SJSA1 (cell line): ENCODE data around the gene DRC3. TPM values are rescaled to one million over a fixed set of nuclear protein-coding genes. Genes with fewer than 3 reads are reported as not detected.

ENCODE experiments used
- DNase-seq, 2 experiments: peaks; one replicate each; pipeline ENCODE4 v3.0.0-alpha.2; 2015 to 2020; ENCODE audit warnings: low spot score in 2 of 2, low read depth in 1 of 2
- H3K27ac ChIP-seq: fragments of 250-450 bp; sonication (Bioruptor Pico); 2 replicates; pipeline ENCODE4 v1.5.1; 2020; ENCODE audit warnings: mild to moderate bottlenecking, moderate library complexity
- H3K27me3 ChIP-seq: fragments of 250-450 bp; sonication (Bioruptor Pico); replicated peaks from 2 replicates; pipeline ENCODE4 v1.5.1; 2020; ENCODE audit warnings: mild to moderate bottlenecking, moderate library complexity
- H3K36me3 ChIP-seq: fragments of 250-450 bp; sonication (Bioruptor Pico); 2 replicates; pipeline ENCODE4 v1.5.1; 2020; ENCODE audit warnings: mild to moderate bottlenecking
- H3K4me1 ChIP-seq: fragments of 250-450 bp; sonication (Bioruptor Pico); replicated peaks from 2 replicates; pipeline ENCODE4 v1.6.1; 2021; ENCODE audit warnings: mild to moderate bottlenecking
- H3K4me3 ChIP-seq: fragments of 250-450 bp; sonication (Bioruptor Pico); 2 replicates; pipeline ENCODE4 v1.5.1; 2020; ENCODE audit warnings: mild to moderate bottlenecking
- H3K9me3 ChIP-seq: fragments of 250-450 bp; sonication (Bioruptor Pico); replicated peaks from 2 replicates; pipeline ENCODE4 v1.5.1; 2020; ENCODE audit warnings: mild to moderate bottlenecking
- total RNA-seq: library from RNA; depleted of rRNA; stranded (reverse); fragments of >200 nt; shearing (Covaris generic); gene quantifications from 2 replicates; pipeline ENCODE4 v1.2.3, GENCODE V29; 2014

DRC3 gene
- total RNA-seq, 1 experiment from 2014 or later = 1.8 TPM

GRCh38 chr17:18018411-18018921 lies 45.8 kb downstream of the DRC3 start:
- no peak for DNase-seq
- H3K27ac ChIP-seq = no peak overlapping the region
- H3K4me1 ChIP-seq = peaks cover 14% of the 10 kb centered on the region
- peaks cover 7% of the 10 kb centered on the region; the same call in 1 of the 2 replicates for H3K36me3 ChIP-seq
- H3K4me3 ChIP-seq = no peak overlapping the region
- H3K9me3 ChIP-seq = no peaks in the 10 kb centered on the region
- H3K27me3 ChIP-seq = no peaks in the 10 kb centered on the region

GRCh38 chr17:18019838-18020154 lies 47.1 kb downstream of the DRC3 start:
- Histone ChIP-seq H3K9me3 (no peaks in the 10 kb centered on the region), H3K27me3 (no peaks in the 10 kb centered on the region), H3K36me3 (peaks cover 7% of the 10 kb centered on the region; the same call in 1 of the 2 replicates), H3K4me3 (no peak overlapping the region), H3K4me1 (peaks cover 14% of the 10 kb centered on the region), H3K27ac (no peak overlapping the region)
- DNase-seq = no peak

GRCh38 chr17:18020971-18021370 lies 48.3 kb downstream of the DRC3 start:
- H3K9me3 ChIP-seq = no peaks in the 10 kb centered on the region
- no peak for DNase-seq
- H3K4me3 ChIP-seq = no peak overlapping the region
- H3K27me3 ChIP-seq = no peaks in the 10 kb centered on the region
- peaks cover 10% of the 10 kb centered on the region for H3K36me3 ChIP-seq
- H3K4me1 ChIP-seq = peaks cover 24% of the 10 kb centered on the region
- H3K27ac ChIP-seq = no peak overlapping the region

- Histone ChIP-seq H3K9me3 (no peaks in the 10 kb centered on the region), H3K36me3 (peaks cover 10% of the 10 kb centered on the region), H3K27me3 (no peaks in the 10 kb centered on the region), H3K27ac (no peak overlapping the region), H3K4me1 (peaks cover 28% of the 10 kb centered on the region), H3K4me3 (no peak overlapping the region)
- no peak for DNase-seq
Measured at GRCh38 chr17:18021372-18021771, 48.7 kb downstream of the DRC3 start.

GRCh38 chr17:18025241-18025944 lies 52.7 kb downstream of the DRC3 start:
- Histone ChIP-seq H3K27ac (no peak overlapping the region), H3K4me1 (peaks cover 15% of the 10 kb centered on the region), H3K9me3 (no peaks in the 10 kb centered on the region), H3K36me3 (peaks cover 10% of the 10 kb centered on the region), H3K27me3 (no peaks in the 10 kb centered on the region), H3K4me3 (no peak overlapping the region)
- DNase-seq = no peak

- peaks cover 15% of the 10 kb centered on the region for H3K4me1 ChIP-seq
- H3K9me3 ChIP-seq = no peaks in the 10 kb centered on the region
- no peak overlapping the region for H3K27ac ChIP-seq
Measured at GRCh38 chr17:18025945-18026776, 53.5 kb downstream of the DRC3 start.

GRCh38 chr17:18027280-18027679 lies 54.6 kb downstream of the DRC3 start:
- Histone ChIP-seq H3K4me1 (peaks cover 15% of the 10 kb centered on the region), H3K36me3 (peaks cover 3% of the 10 kb centered on the region), H3K27ac (no peak overlapping the region), H3K4me3 (no peak overlapping the region), H3K27me3 (no peaks in the 10 kb centered on the region), H3K9me3 (no peaks in the 10 kb centered on the region)
- DNase-seq = no peak

More at GRCh38 chr17:18025945-18026776, 53.5 kb downstream of the DRC3 start:
- H3K27me3 ChIP-seq = no peaks in the 10 kb centered on the region
- DNase-seq = peak in 1 of 2 experiments; percentile 58
- H3K4me3 ChIP-seq = no peak overlapping the region
- H3K36me3 ChIP-seq = peaks cover 10% of the 10 kb centered on the region

- no peak overlapping the region for H3K4me3 ChIP-seq
- no peaks in the 10 kb centered on the region for H3K9me3 ChIP-seq
- no peaks in the 10 kb centered on the region for H3K27me3 ChIP-seq
- peaks cover 15% of the 10 kb centered on the region for H3K4me1 ChIP-seq
- peaks cover 3% of the 10 kb centered on the region for H3K36me3 ChIP-seq
- DNase-seq = no peak
- no peak overlapping the region for H3K27ac ChIP-seq
Measured at GRCh38 chr17:18028114-18028951, 55.7 kb downstream of the DRC3 start.

GRCh38 chr17:18028952-18029540 lies 56.4 kb downstream of the DRC3 start:
- Histone ChIP-seq H3K27ac (no peak overlapping the region), H3K9me3 (no peaks in the 10 kb centered on the region), H3K4me1 (peaks cover 15% of the 10 kb centered on the region), H3K36me3 (peaks cover 3% of the 10 kb centered on the region), H3K27me3 (no peaks in the 10 kb centered on the region), H3K4me3 (no peak overlapping the region)
- DNase-seq = no peak

GRCh38 chr17:18031955-18032354 lies 59.3 kb downstream of the DRC3 start:
- Histone ChIP-seq H3K4me3 (no peak overlapping the region), H3K9me3 (no peaks in the 10 kb centered on the region), H3K27me3 (no peaks in the 10 kb centered on the region), H3K4me1 (no peaks in the 10 kb centered on the region), H3K36me3 (no peaks in the 10 kb centered on the region; the same call in 1 of the 2 replicates), H3K27ac (no peak overlapping the region)
- DNase-seq = no peak

- Histone ChIP-seq H3K27ac (no peak overlapping the region), H3K4me3 (no peak overlapping the region), H3K36me3 (no peaks in the 10 kb centered on the region), H3K9me3 (no peaks in the 10 kb centered on the region), H3K27me3 (no peaks in the 10 kb centered on the region), H3K4me1 (peaks cover 7% of the 10 kb centered on the region)
- DNase-seq = peak in 1 of 2 experiments; percentile 53
Measured at GRCh38 chr17:18033442-18034099, 60.9 kb downstream of the DRC3 start.

GRCh38 chr17:18035704-18036103 lies 63.0 kb downstream of the DRC3 start:
- Histone ChIP-seq H3K27me3 (no peaks in the 10 kb centered on the region), H3K9me3 (no peaks in the 10 kb centered on the region), H3K4me1 (peaks cover 16% of the 10 kb centered on the region), H3K36me3 (peaks cover 3% of the 10 kb centered on the region; the same call in 1 of the 2 replicates), H3K4me3 (no peak overlapping the region), H3K27ac (no peak overlapping the region)
- no peak for DNase-seq

- Histone ChIP-seq H3K36me3 (peaks cover 3% of the 10 kb centered on the region; the same call in 1 of the 2 replicates), H3K27ac (no peak overlapping the region), H3K4me3 (no peak overlapping the region; the same call in 1 of the 2 replicates), H3K9me3 (no peaks in the 10 kb centered on the region), H3K4me1 (peaks cover 16% of the 10 kb centered on the region), H3K27me3 (no peaks in the 10 kb centered on the region)
- DNase-seq = no peak
Measured at GRCh38 chr17:18037486-18037885, 64.8 kb downstream of the DRC3 start.
